ENCODE measurements around the gene LONP2. TPM values are rescaled to one million over a fixed set of nuclear protein-coding genes. Genes with fewer than 3 reads are reported as not detected.
"Not testable (repeated sequence)": the region's sequence is repeated elsewhere in the genome, so short reads cannot be mapped to it uniquely, and the experiment has no call there.

The LONP2 gene
- polyA plus RNA-seq, 1 experiment, result 34.1 TPM

DNA sequence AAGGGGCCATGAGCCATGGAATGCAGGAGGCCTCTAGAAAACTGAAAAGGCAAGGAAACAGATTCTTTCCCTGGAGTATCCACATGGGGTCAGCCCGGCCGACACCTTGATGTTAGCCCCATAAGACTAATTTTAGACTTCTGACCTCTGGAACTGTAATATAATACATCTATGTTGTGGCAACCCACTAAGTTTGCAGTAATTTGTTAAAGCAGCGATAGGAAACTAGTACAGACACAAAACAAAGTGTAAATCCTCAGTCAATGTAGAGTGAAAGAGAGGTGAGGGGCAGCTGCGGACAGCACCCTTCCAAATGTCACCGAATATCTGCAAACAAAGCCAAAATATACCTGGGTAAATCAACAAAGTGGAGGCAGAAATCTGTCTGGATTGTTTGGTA lies 148.3 kb downstream of the LONP2 start:
- TF ChIP-seq, protein P1, sequence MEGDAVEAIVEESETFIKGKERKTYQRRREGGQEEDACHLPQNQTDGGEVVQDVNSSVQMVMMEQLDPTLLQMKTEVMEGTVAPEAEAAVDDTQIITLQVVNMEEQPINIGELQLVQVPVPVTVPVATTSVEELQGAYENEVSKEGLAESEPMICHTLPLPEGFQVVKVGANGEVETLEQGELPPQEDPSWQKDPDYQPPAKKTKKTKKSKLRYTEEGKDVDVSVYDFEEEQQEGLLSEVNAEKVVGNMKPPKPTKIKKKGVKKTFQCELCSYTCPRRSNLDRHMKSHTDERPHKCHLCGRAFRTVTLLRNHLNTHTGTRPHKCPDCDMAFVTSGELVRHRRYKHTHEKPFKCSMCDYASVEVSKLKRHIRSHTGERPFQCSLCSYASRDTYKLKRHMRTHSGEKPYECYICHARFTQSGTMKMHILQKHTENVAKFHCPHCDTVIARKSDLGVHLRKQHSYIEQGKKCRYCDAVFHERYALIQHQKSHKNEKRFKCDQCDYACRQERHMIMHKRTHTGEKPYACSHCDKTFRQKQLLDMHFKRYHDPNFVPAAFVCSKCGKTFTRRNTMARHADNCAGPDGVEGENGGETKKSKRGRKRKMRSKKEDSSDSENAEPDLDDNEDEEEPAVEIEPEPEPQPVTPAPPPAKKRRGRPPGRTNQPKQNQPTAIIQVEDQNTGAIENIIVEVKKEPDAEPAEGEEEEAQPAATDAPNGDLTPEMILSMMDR (IDR thresholded peaks at IDR 0.05; ENCODE audit: insufficient read depth, low read depth, low read length), result no peak
- POLR2A ChIA-PET, result no interaction called here
- no peaks in the 10 kb centered on the region for H3K27me3 ChIP-seq (ENCODE audit: control insufficient read depth, insufficient read depth, low read length)

GRCh38 chr16:48393485-48394354 lies 149.6 kb downstream of the LONP2 start:
- ChIA-PET POLR2A (interaction anchor here (0.5 kb wide), 1 partner anchor 311 kb away, joined by 3 read pairs; no protein-coding TSS in a partner anchor), CTCF (interaction anchor here (0.8 to 1.8 kb wide), 3 partner anchors 13 to 230 kb away, joined by 3 to 7 read pairs (median 4); no protein-coding TSS in a partner anchor)
- DNase-seq (ENCODE audit: low read depth), result peak; percentile 26
- Histone ChIP-seq H3K36me3 (ENCODE audit: control insufficient read depth, insufficient read depth, low read length) (no peaks in the 10 kb centered on the region), H3K27me3 (ENCODE audit: control insufficient read depth, insufficient read depth, low read length) (no peaks in the 10 kb centered on the region), H3K4me3 (ENCODE audit: low read depth, low read length) (no peak overlapping the region)
- TF ChIP-seq, protein P1 (IDR thresholded peaks at IDR 0.05; ENCODE audit: insufficient read depth, low read depth, low read length), result no peak

More for the DNA sequence above, 148.3 kb downstream of the LONP2 start:
- Histone ChIP-seq H3K4me3 (ENCODE audit: low read depth, low read length) (no peak overlapping the region), H3K36me3 (ENCODE audit: control insufficient read depth, insufficient read depth, low read length) (no peaks in the 10 kb centered on the region)
- no peak for DNase-seq (ENCODE audit: low read depth)
- CTCF ChIA-PET, result interaction anchor here (0.7 to 1.8 kb wide), 2 partner anchors 137 to 231 kb away, joined by 3 to 7 read pairs; no protein-coding TSS in a partner anchor

GRCh38 chr16:48394355-48394703 lies 150.2 kb downstream of the LONP2 start:
- Histone ChIP-seq H3K36me3 (ENCODE audit: control insufficient read depth, insufficient read depth, low read length) (no peaks in the 10 kb centered on the region), H3K27me3 (ENCODE audit: control insufficient read depth, insufficient read depth, low read length) (no peaks in the 10 kb centered on the region), H3K4me3 (ENCODE audit: low read depth, low read length) (no peak overlapping the region)
- POLR2A ChIA-PET, result interaction anchor here (0.5 kb wide), 1 partner anchor 312 kb away, joined by 3 read pairs; no protein-coding TSS in a partner anchor
- TF ChIP-seq, protein P1 (IDR thresholded peaks at IDR 0.05; ENCODE audit: insufficient read depth, low read depth, low read length), result no peak
- CTCF ChIA-PET, result interaction anchor here (0.6 to 1.8 kb wide), 3 partner anchors 9 to 229 kb away, joined by 4 to 7 read pairs (median 4); no protein-coding TSS in a partner anchor
- no peak for DNase-seq (ENCODE audit: low read depth)

GRCh38 chr16:48395375-48395774 lies 151.3 kb downstream of the LONP2 start:
- TF ChIP-seq, protein P1 (IDR thresholded peaks at IDR 0.05; ENCODE audit: insufficient read depth, low read depth, low read length), result no peak
- Histone ChIP-seq H3K27me3 (ENCODE audit: control insufficient read depth, insufficient read depth, low read length) (no peaks in the 10 kb centered on the region), H3K4me3 (ENCODE audit: low read depth, low read length) (no peak overlapping the region), H3K36me3 (ENCODE audit: control insufficient read depth, insufficient read depth, low read length) (no peaks in the 10 kb centered on the region)
- ChIA-PET POLR2A (no interaction called here), CTCF (interaction anchor here (1.1 kb wide), 1 partner anchor 9 kb away, joined by 3 read pairs; no protein-coding TSS in a partner anchor)
- no peak for DNase-seq (ENCODE audit: low read depth)

DNA sequence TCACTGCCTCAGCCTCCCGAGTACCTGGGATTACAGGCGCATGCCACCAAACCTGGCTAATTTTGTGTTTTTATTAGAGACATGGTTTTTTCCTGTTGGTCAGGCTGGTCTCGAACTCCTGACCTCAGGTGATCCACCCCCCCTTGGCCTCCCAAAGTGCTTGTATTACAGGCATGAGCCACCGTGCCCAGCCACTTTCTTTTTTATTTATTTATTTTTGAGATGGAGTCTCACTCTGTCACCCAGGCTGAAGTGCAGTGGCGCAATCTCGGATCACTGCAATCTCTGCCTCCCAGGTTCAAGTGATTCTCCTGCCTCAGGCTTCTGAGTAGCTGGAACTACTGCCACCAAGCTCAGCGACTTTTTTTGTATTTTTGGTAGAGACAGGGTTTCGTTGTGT lies 158.4 kb downstream of the LONP2 start:
- H3K36me3 ChIP-seq (ENCODE audit: control insufficient read depth, insufficient read depth, low read length); H3K27me3 ChIP-seq (ENCODE audit: control insufficient read depth, insufficient read depth, low read length); DNase-seq (ENCODE audit: low read depth); H3K4me3 ChIP-seq (ENCODE audit: low read depth, low read length); CTCF ChIA-PET; POLR2A ChIA-PET: not testable (repeated sequence)
